OCI-LY1 (cell line): Measurements from ENCODE around the gene NT5DC1.

Experiments
- CTCF ChIP-seq: fragments of 200-600 bp; sonication (generic), shearing (Covaris generic); IDR thresholded peaks from 2 replicates; pipeline ENCODE4 v1.5.1; 2017; ENCODE audit warnings: mild to moderate bottlenecking, antibody characterized with exemption, low read length, moderate library complexity, mixed read lengths
- EZH2 ChIP-seq: fragments of 200-600 bp; sonication (generic), shearing (Covaris generic); IDR thresholded peaks from 2 replicates; pipeline ENCODE4 v1.8.0; 2017; ENCODE audit warnings: borderline replicate concordance, mixed run types, mild to moderate bottlenecking, antibody characterized with exemption, low read length, moderate library complexity, mixed read lengths

GRCh38 chr6:116239856-116240255, 139.2 kb downstream of the NT5DC1 start:
- TF ChIP-seq EZH2, result no peak
- TF ChIP-seq CTCF, result no peak
